AG04449 (cell line): ENCODE data around the gene UBN2.

ENCODE experiments used
- CTCF ChIA-PET: fragments of 350-600 bp; formaldehyde crosslinking; extraction: SDS; loops from one replicate; lab custom pipeline; 2021; ENCODE audit warnings: antibody characterized with exemption; lab: Yijun Ruan, JAX
- POLR2A ChIA-PET: fragments of 400-600, 350-600 bp; formaldehyde crosslinking; extraction: SDS; loops from one replicate; lab custom pipeline; 2020; ENCODE audit warnings: antibody characterized with exemption, inconsistent platforms; lab: Yijun Ruan, JAX
- DNase-seq: peaks from one replicate; pipeline ENCODE4 v3.0.0-alpha.2; 2010; ENCODE audit warnings: low read depth, low spot score
- H3K4me3 ChIP-seq: 2 replicates; pipeline ENCODE4 v1.5.1; 2011; ENCODE audit warnings: low read depth, mild to moderate bottlenecking, control low read depth, low read length
- CTCF ChIP-seq: IDR thresholded peaks from one replicate; pipeline ENCODE4 v1.5.1; 2011; ENCODE audit warnings: mild to moderate bottlenecking, moderate library complexity, low read length, control low read depth, inconsistent platforms; ENCODE audit not compliant: insufficient read depth; ENCODE audit errors: missing control alignments

Gene UBN2

GRCh38 chr7:139231513-139232376 lies 708 bp downstream of the UBN2 start:
- no peak for DNase-seq
- POLR2A ChIA-PET: no interaction called here

GRCh38 chr7:139232377-139232717 lies 1.3 kb downstream of the UBN2 start:
- ChIA-PET POLR2A (no interaction called here), CTCF (interaction anchor here (1.1 to 2.9 kb wide), 2 partner anchors 9 to 346 kb away, joined by 4 to 9 read pairs; no protein-coding TSS in a partner anchor)
- DNase-seq: no peak
- TF ChIP-seq CTCF: no peak
- H3K4me3 ChIP-seq: peak overlapping the region; percentile 97

More at GRCh38 chr7:139231513-139232376, 708 bp downstream of the UBN2 start:
- CTCF ChIA-PET: interaction anchor here (1.1 to 2.9 kb wide), 2 partner anchors 10 to 346 kb away, joined by 4 to 9 read pairs; no protein-coding TSS in a partner anchor
- peak overlapping the region; percentile 97 for H3K4me3 ChIP-seq
- no peak for TF ChIP-seq CTCF

GRCh38 chr7:139232904-139233303 lies 1.9 kb downstream of the UBN2 start:
- ChIA-PET CTCF (interaction anchor here (1.1 to 2.9 kb wide), 2 partner anchors 9 to 347 kb away, joined by 4 to 9 read pairs; no protein-coding TSS in a partner anchor), POLR2A (no interaction called here)
- TF ChIP-seq CTCF: no peak
- no peak for DNase-seq
- H3K4me3 ChIP-seq: peak overlapping the region; percentile 97

GRCh38 chr7:139241258-139241657 lies 10.2 kb downstream of the UBN2 start:
- CTCF ChIA-PET: interaction anchor here (1.0 to 1.6 kb wide), 2 partner anchors 9 to 224 kb away, joined by 3 to 9 read pairs; partner anchors contain the start of gene UBN2
- DNase-seq: no peak
- H3K4me3 ChIP-seq: no peak overlapping the region
- POLR2A ChIA-PET: no interaction called here
- TF ChIP-seq CTCF: no peak

- no peak for TF ChIP-seq CTCF
- DNase-seq: no peak
- no peak overlapping the region for H3K4me3 ChIP-seq
- ChIA-PET CTCF (interaction anchor here (1.6 to 1.7 kb wide), 2 partner anchors 11 to 168 kb away, joined by 3 to 9 read pairs; partner anchors contain the start of gene UBN2), POLR2A (no interaction called here)
Observed at GRCh38 chr7:139242741-139243281, 11.8 kb downstream of the UBN2 start.

GRCh38 chr7:139245401-139245800 lies 14.4 kb downstream of the UBN2 start:
- CTCF ChIA-PET: no interaction called here
- no peak for DNase-seq
- POLR2A ChIA-PET: no interaction called here
- H3K4me3 ChIP-seq: no peak overlapping the region
- TF ChIP-seq CTCF: no peak
